Body of pancreas (tissue), 4 donors: ENCODE results near the gene KCNH8. TPM values are rescaled to one million over a fixed set of nuclear protein-coding genes. Genes with fewer than 3 reads are reported as not detected.
A peak's percentile ranks its signal among the peaks of the same experiment; 100 is the strongest.

Source experiments
- ATAC-seq: fragments of 150-250 bp; one replicate; pipeline ENCODE4 v1.9.1; 2016
- DNase-seq, 4 donors: peaks; one replicate each; pipeline ENCODE4 v3.0.0-alpha.2; 2019
- H3K27ac ChIP-seq, 4 donors: fragments of 200-600 bp; sonication (generic); 1 replicate in 3 of 4; 2 replicates in 1 of 4; pipeline versions ENCODE4 v1.5.1 to v1.6.1; 2016 to 2019; ENCODE audit warnings: mild to moderate bottlenecking in 1 of 4, mixed read lengths in 1 of 4, moderate library complexity in 1 of 4
- H3K27me3 ChIP-seq, 2 donors: fragments of 200-600 bp; sonication (generic); one replicate each; pipeline ENCODE4 v1.6.0; 2016; ENCODE audit warnings: mild to moderate bottlenecking in 1 of 2
- H3K36me3 ChIP-seq, 2 donors: fragments of 200-600 bp; sonication (generic); replicated peaks in 1 of 2; 2 replicates each; pipeline ENCODE4 v1.5.1; 2016; ENCODE audit warnings: low read depth in 2 of 2; ENCODE audit not compliant: insufficient read depth in 1 of 2
- H3K4me1 ChIP-seq: fragments of 200-600 bp; sonication (generic); one replicate; pipeline ENCODE4 v1.6.0; 2016
- H3K4me3 ChIP-seq, 2 donors: fragments of 200-600 bp; sonication (generic); 1 replicate in 1 of 2; 2 replicates in 1 of 2; pipeline ENCODE4 v1.5.1; 2016 to 2019
- H3K9me3 ChIP-seq, 3 donors: fragments of 200-600 bp; sonication (generic); 1 replicate in 2 of 3; 2 replicates in 1 of 3; pipeline ENCODE4 v1.5.1; 2016
- POLR2A ChIP-seq, 3 donors: fragments of 450-650 bp; IDR thresholded peaks; one replicate each; pipeline ENCODE4 v1.6.1; 2016; ENCODE audit warnings: antibody characterized with exemption in 3 of 3, mild to moderate bottlenecking in 2 of 3
- WGBS, 2 donors: methylation state at CpG; one replicate each; pipeline ENCODE4 v1.1.5; 2017; 5-methylcytosine and 5-hydroxymethylcytosine counted together
- intact Hi-C: fragments of 100-400 bp; cut with DNase I; formaldehyde crosslinking; loops from one replicate; pipeline ENCODE4 v1.15.1; 2023
- total RNA-seq, 2 donors: library from RNA; depleted of rRNA; stranded (reverse); fragments of >200 nt; gene quantifications; one replicate each; pipeline ENCODE4 v1.1.0, GENCODE V29; 2016
- TF ChIP-seq, protein P1 (sequence below), 7 experiments: fragments of 450-650 bp in 4 of 7; fragments of 200-600 bp in 3 of 7; sonication (generic) in 3 of 7; IDR thresholded peaks; one replicate each; pipeline ENCODE4 v1.5.1; 2016 to 2019; ENCODE audit warnings: antibody characterized with exemption in 7 of 7

KCNH8 gene
- total RNA-seq, 2 donors from 2014 or later: 2.3 TPM

DNA sequence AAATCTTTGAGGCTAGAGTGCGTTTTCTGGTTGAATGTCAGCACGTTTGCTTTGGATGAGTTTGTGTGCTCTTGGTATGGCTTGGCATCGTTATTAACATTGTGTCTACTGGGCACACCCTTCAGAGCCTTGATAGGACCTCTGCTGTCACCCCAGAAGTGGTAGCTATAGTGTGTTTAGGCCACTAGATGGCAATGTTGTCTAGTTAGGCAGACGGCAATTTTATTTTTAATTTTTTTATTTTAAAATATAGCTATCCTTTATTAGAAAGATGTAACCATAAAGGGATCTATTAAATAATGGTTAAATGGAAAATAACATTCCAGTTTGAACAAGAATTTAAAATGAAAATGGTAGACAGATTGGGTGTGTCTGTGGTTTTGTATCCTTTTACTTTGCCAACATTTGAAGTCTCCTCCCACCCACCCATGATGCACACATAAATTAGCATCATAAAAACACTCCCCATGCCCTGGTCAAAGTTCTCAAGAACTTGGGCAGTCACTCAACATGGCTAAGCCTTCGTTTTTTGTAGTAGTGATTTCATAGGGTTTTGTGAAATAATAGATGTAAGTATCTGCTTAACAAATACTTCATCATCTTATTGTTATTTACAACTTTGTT, 200.7 kb downstream of the KCNH8 start:
- ATAC-seq (no peak), DNase-seq (peak in 2 of 4 donors; percentile 6 to 7)
- 22 to 25% methylated on average over 5 of the region's 5 CpGs for WGBS, 2 donors
- Histone ChIP-seq H3K27ac (no peak overlapping the region), H3K36me3 (no peaks in the 10 kb centered on the region), H3K4me1 (no peaks in the 10 kb centered on the region), H3K27me3 (no peaks in the 10 kb centered on the region), H3K9me3 (no peaks in the 10 kb centered on the region), H3K4me3 (no peak overlapping the region)
- intact Hi-C loops: no loop called here
- TF ChIP-seq, protein P1, sequence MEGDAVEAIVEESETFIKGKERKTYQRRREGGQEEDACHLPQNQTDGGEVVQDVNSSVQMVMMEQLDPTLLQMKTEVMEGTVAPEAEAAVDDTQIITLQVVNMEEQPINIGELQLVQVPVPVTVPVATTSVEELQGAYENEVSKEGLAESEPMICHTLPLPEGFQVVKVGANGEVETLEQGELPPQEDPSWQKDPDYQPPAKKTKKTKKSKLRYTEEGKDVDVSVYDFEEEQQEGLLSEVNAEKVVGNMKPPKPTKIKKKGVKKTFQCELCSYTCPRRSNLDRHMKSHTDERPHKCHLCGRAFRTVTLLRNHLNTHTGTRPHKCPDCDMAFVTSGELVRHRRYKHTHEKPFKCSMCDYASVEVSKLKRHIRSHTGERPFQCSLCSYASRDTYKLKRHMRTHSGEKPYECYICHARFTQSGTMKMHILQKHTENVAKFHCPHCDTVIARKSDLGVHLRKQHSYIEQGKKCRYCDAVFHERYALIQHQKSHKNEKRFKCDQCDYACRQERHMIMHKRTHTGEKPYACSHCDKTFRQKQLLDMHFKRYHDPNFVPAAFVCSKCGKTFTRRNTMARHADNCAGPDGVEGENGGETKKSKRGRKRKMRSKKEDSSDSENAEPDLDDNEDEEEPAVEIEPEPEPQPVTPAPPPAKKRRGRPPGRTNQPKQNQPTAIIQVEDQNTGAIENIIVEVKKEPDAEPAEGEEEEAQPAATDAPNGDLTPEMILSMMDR (IDR thresholded peaks at IDR 0.05): peak in 6 of 7 experiments; percentile 48 to 84 (median 58)
- TF ChIP-seq POLR2A (IDR thresholded peaks at IDR 0.05): no peak

DNA sequence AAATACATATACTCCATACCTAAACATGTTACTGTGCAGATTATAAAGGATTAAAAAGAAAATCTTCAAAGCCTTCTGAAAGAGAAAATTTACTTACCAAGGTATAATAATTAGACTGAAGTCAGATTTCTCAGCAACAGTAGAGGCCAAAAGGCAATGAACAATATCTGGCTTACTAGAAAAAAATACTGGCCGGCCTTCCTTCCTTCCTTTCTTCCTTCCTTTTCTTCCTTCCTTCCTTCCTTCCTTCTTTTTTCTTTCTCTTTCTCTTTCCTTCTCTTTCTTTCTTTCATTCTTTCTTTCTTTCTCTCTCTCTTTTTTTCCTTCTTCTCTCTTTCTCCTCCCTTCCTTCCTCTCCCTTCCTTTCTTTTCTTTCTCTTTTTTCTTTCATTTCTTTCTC, 209.6 kb downstream of the KCNH8 start:
- Histone ChIP-seq H3K4me1 (no peaks in the 10 kb centered on the region), H3K9me3 (no peaks in the 10 kb centered on the region), H3K27me3 (no peaks in the 10 kb centered on the region), H3K4me3 (no peak overlapping the region), H3K36me3 (no peaks in the 10 kb centered on the region), H3K27ac (no peak overlapping the region)
- WGBS, 2 donors: 42 to 78% methylated on average over 1 of the region's 1 CpG
- no peak for DNase-seq
- no peak for TF ChIP-seq POLR2A (IDR thresholded peaks at IDR 0.05)
- TF ChIP-seq, protein P1 (IDR thresholded peaks at IDR 0.05): no peak
- intact Hi-C loops: no loop called here
- no peak for ATAC-seq

DNA sequence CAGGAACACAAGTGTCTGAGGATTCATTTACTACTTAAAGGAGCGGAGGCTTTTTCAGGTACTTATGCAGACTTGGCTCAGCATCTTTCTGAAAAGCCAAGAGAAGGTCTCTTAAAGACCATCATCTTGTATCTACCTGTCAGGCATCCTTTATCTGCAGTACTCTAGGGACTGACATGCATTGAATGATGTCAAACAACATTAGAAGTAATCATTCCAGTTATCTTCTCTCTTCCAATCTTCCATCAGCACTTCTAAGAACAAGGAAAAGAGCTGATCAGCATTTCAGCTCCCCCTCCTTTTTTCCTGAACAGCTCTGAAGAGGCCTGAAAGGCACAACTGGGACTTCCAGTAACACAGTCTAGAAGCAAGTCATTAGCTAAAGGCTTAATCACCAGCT, 214.8 kb downstream of the KCNH8 start:
- 50 to 96% methylated on average over 1 of the region's 1 CpG for WGBS, 2 donors
- no peak for ATAC-seq
- intact Hi-C loops: no loop called here

DNA sequence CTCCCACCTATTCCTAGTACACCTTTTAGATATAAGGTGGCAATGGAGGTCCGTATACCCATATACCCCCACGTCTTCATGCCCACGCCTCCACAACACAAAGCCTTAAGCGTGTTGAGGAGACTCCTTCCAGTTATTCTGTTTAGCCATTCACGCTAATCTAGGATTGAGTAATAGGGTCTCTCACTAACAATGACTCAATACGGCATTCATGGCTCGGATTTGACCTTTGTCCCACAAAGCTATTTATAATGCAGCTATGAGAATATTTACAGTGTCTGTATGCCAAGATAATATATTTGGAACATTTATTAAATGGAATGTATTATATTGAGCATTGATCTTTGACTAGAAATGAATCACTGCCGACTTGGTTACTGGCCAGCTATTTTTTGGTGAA, 215.8 kb downstream of the KCNH8 start:
- no peaks in the 10 kb centered on the region for H3K9me3 ChIP-seq
- TF ChIP-seq, protein P1 (IDR thresholded peaks at IDR 0.05): no peak
- no peak for TF ChIP-seq POLR2A (IDR thresholded peaks at IDR 0.05)
- H3K27ac ChIP-seq: no peak overlapping the region
- no peak overlapping the region for H3K4me3 ChIP-seq
- intact Hi-C loops: no loop called here
- DNase-seq (peak in 3 of 4 donors; percentile 12 to 23 (median 14)), ATAC-seq (peak; percentile 72)
- no peaks in the 10 kb centered on the region for H3K27me3 ChIP-seq
- WGBS, 2 donors: 55 to 56% methylated on average over 8 of the region's 8 CpGs
- H3K4me1 ChIP-seq: peaks cover 5% of the 10 kb centered on the region
- no peaks in the 10 kb centered on the region for H3K36me3 ChIP-seq

More for the DNA sequence above, 214.8 kb downstream of the KCNH8 start:
- Histone ChIP-seq H3K4me3 (no peak overlapping the region), H3K27ac (no peak overlapping the region), H3K9me3 (no peaks in the 10 kb centered on the region), H3K27me3 (no peaks in the 10 kb centered on the region), H3K36me3 (no peaks in the 10 kb centered on the region), H3K4me1 (peaks cover 5% of the 10 kb centered on the region)
- no peak for DNase-seq
- TF ChIP-seq, protein P1 (IDR thresholded peaks at IDR 0.05): no peak
- TF ChIP-seq POLR2A (IDR thresholded peaks at IDR 0.05): no peak

DNA sequence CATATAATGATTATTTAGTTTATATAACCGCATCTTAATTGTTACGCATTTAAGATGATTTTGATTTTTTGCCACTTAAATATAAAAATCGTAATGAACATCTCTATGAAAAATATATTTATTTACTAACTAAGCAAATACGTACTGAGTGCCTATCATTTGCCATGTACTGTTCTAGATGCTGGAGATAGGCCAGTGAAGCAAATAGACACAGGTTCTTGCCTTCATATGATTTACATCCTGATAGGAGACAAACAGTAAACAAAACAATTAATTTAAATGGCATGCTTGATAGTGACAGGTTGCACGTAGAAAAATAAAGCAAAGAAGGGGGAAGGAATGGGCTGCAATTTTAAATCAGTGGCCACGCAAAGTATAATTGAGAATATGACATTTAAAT, 217.2 kb downstream of the KCNH8 start:
- ATAC-seq: no peak
- peaks cover 5% of the 10 kb centered on the region for H3K4me1 ChIP-seq
- no peak overlapping the region for H3K27ac ChIP-seq
- no peaks in the 10 kb centered on the region for H3K9me3 ChIP-seq
- no peaks in the 10 kb centered on the region for H3K36me3 ChIP-seq
- H3K27me3 ChIP-seq: no peaks in the 10 kb centered on the region
- H3K4me3 ChIP-seq: no peak overlapping the region
- no peak for TF ChIP-seq POLR2A (IDR thresholded peaks at IDR 0.05)
- TF ChIP-seq, protein P1 (IDR thresholded peaks at IDR 0.05): no peak
- DNase-seq: no peak
- intact Hi-C loops: no loop called here
- WGBS, 2 donors: 60 to 69% methylated on average over 6 of the region's 6 CpGs
